ENCODE results near the gene LRRC74B. TPM values are rescaled to one million over a fixed set of nuclear protein-coding genes. Genes with fewer than 3 reads are reported as not detected.
"Not testable (repeated sequence)": the region's sequence is repeated elsewhere in the genome, so short reads cannot be mapped to it uniquely, and the experiment has no call there.

Gene LRRC74B
- total RNA-seq, 1 experiment from 2014 or later: not detected

- no peaks in the 10 kb centered on the region for H3K27me3 ChIP-seq
- H3K27ac ChIP-seq: no peak overlapping the region
- no peak for DNase-seq
- H3K9me3 ChIP-seq (replicated peaks): no peaks in the 10 kb centered on the region
- 0 out of 2 replicates have a peak, but pooled peaks cover 2% of the 10 kb centered on the region for H3K4me1 ChIP-seq
- H3K36me3 ChIP-seq: no peaks in the 10 kb centered on the region
- H3K4me3 ChIP-seq: no peak overlapping the region
Observed at GRCh38 chr22:21052715-21053459, 7.1 kb downstream of the LRRC74B start.

DNA sequence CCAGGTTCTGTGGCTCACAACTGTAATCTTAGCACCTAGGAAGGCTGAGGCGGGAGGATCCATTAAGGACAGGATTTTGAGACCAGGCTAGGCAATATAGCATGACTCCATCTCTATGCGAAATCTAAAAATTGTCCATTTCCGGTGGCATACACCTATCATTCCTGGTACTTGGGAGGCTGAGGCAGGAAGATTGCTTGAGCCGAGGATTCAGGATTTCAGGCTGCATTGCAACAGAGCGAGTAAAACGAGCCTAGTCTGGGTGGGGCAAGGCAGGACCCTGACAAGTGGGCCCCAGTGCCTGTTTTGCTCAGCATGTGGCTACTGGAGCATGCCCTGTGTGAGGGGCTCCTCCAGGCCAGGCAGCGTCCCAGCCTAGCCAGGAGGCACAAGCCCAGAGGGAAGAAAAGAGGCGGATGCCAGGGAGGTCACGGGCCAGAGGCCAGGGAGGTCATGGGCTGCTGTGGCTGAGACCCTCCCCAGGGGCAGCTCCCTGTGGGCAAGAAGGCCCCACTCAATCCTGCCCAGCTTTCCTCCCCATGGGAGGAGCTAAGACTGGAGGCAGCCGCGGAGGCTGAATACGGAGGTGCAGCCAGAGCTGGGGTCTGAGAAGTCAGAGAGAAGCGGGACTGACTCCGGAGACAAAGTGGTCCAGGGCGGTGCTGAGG is 8.4 kb downstream of the LRRC74B start:
- Histone ChIP-seq H3K27ac (no peak overlapping the region), H3K27me3 (no peaks in the 10 kb centered on the region), H3K9me3 (replicated peaks) (no peaks in the 10 kb centered on the region), H3K36me3 (no peaks in the 10 kb centered on the region), H3K4me3 (no peak overlapping the region), H3K4me1 (0 out of 2 replicates have a peak, but pooled peaks cover 2% of the 10 kb centered on the region)
- DNase-seq: no peak

DNA sequence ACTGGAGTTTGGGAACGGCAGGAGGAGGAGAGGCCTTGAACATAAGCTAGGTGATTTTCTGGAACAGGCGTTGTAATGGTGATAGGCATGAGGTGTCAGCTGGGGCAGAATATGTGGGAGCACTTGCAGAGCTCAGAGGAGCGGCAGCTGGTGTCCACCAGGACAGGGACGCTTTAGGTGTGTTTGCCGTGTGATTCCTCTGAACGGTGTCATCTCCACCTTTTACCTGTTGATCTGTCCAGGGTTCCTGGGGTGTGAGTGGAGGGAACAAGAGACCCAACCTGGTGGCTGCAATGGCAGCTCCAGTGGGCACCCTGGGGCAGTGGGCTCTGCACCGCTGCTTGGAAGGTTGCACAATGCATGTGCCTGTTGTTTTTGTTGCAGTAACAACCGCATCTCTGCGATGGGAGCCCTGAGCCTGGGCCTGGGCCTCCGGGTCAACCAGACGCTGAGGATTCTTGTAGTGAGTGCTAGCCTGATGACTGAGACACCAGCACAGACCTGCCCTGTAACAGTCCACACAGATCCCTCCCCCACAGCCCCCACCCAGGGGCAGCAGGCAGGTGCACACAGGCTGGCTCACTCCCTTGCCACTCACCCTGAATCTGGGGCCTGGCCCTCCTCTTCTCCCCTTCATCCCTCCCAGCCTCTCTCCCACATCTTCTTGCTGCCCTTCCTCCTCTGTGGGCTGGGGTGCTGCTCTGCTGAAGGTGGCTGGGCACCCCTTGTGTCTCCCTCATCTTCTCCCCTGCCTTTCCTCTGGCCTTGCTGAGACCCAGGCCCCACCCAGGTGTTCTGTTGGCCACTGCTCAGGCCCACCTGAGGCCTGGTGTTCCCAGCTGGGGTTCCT is 9.2 kb downstream of the LRRC74B start:
- no peak for DNase-seq
- Histone ChIP-seq H3K4me1 (0 out of 2 replicates have a peak, but pooled peaks cover 2% of the 10 kb centered on the region), H3K4me3 (no peak overlapping the region), H3K27ac (no peak overlapping the region), H3K27me3 (no peaks in the 10 kb centered on the region), H3K9me3 (replicated peaks) (no peaks in the 10 kb centered on the region), H3K36me3 (no peaks in the 10 kb centered on the region)

DNA sequence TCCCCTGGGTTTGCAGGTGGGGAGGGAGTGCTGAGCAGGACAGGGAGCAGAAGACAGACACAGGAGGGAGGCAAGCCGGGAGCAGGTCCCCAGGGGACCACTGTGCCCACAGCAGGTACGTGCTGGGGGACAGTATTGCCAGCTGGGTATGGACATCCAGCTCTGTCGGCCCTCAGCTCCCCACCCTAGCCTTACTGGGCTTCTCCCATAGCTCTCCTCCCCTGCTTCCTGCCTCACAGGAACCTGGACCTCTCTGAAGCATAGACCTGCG is 9.8 kb downstream of the LRRC74B start:
- Histone ChIP-seq H3K4me3 (no peak overlapping the region), H3K4me1 (0 out of 2 replicates have a peak, but pooled peaks cover 2% of the 10 kb centered on the region), H3K36me3 (no peaks in the 10 kb centered on the region), H3K9me3 (replicated peaks) (no peaks in the 10 kb centered on the region), H3K27me3 (no peaks in the 10 kb centered on the region), H3K27ac (no peak overlapping the region)
- DNase-seq: no peak

GRCh38 chr22:21055880-21056319 is 10.2 kb downstream of the LRRC74B start:
- Histone ChIP-seq H3K9me3 (replicated peaks) (no peaks in the 10 kb centered on the region), H3K4me1 (0 out of 2 replicates have a peak, but pooled peaks cover 2% of the 10 kb centered on the region), H3K4me3 (no peak overlapping the region), H3K27me3 (no peaks in the 10 kb centered on the region), H3K36me3 (no peaks in the 10 kb centered on the region), H3K27ac (no peak overlapping the region)
- DNase-seq: peak in 1 of 2 experiments; percentile 45

DNA sequence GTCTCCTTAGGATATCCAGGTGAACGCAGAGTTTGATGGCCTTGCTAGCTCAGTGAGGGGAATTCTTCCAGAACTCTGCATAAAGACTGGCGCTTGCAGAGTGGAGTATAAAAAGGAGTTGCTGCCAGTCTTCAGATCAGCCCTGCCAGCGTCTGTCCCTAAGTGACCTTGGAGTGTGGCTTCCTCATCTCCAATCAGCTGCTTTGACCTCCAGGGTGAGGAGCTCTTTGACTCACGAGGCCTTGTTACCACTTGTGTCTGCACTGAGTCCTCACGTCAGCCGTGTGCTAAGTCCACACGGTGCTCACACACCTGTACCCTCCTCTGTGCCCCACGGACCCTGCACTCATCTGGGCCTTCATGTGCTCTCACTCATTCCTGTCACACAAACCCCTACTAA is 14.6 kb downstream of the LRRC74B start:
- H3K27ac ChIP-seq; DNase-seq; H3K4me1 ChIP-seq; H3K36me3 ChIP-seq; H3K4me3 ChIP-seq; H3K27me3 ChIP-seq; H3K9me3 ChIP-seq (replicated peaks): not testable (repeated sequence)

DNA sequence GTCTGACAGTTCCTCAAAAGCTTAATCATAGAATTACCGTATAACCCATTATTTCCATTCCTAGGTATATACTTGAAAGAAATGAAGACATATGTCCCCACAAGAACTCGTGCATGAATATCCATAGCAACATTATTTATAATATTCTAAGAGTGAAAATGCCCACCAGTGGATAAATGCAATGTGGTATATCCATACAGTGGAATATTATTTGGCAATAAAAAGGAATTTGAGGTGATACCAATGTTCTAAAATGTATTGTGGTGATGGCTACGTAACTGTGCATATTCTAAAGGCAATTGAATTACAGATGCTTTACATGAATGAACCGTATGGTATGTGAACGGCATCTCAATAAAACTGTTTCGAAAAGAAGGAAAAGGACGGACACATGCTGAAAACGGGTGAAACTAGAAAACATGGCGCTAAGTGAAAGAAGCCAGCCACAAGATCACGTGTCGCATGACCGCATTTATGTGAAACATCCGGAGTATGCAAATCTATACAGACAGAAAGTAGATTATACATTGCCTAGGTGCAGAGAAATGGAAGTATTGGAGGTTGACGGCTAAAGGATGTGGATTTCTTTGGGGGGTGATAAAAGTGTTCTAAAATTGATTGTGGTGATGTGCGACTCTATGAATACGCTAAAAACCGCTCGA is 16.0 kb downstream of the LRRC74B start:
- H3K27ac ChIP-seq; DNase-seq; H3K9me3 ChIP-seq (replicated peaks); H3K4me1 ChIP-seq; H3K27me3 ChIP-seq; H3K4me3 ChIP-seq; H3K36me3 ChIP-seq: not testable (repeated sequence)

DNA sequence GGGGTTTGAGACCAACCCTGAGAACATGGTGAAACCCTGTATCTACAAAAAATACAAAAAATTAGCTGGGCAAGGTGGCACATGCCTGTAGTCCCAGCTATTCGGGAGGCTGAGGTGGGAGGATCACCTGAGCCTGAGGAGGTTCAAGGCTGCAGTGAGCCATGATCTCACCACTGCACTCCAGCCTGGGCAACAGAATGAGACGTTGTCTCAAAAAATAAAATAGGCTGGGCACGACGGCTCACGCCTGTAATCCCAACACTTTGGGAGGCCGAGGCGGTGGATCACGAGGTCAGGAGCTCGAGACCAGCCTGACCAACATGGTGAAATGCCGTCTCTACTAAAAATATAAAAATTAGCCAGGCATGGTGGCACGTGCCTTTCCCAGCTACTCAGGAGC is 18.7 kb downstream of the LRRC74B start:
- DNase-seq: not testable (repeated sequence)

DNA sequence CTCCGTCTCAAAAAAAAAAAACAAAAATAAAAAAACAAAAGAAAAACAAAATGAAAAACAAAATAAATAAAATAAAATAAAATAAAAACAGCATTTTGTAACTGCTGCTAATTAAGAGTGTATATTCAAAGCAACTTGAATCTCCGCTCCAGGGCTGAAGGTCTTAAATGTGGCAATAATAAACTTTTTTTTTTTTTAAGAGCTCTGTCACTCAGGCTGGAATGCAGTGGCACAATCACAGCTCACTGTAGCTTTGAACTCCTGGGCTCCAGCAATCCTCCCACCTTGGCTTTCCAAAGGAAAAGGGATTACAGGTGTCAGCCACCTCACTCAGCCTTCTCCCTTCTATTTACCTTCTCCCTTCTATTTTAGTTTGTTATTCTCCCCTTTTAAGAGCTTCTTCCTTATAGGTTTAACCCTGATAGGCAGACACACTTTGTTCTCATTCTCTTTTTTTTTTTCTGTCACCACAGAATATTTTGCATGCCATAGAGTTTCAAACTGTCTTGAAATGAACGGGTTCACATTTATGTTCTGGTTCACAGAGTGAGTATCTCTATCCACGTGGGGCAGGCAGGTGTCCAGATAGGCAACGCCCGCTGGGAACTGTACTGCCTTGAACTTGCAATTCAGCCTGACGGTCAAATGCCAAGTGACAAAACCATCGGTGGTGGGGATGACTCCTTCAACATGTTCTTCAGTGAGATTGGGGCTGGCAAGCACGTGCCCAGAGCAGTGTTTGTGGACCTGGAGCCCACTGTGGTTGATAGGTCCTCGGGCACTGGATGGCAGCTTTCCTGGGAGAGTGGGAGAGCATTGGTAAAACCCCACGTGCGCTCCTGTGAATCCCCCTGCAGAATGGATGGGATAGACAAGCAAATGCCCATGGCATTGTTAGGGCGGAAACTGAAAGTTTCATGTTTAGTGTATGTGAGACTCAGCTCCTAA is 19.4 kb downstream of the LRRC74B start:
- Histone ChIP-seq H3K4me3 (no peak overlapping the region), H3K27me3 (no peaks in the 10 kb centered on the region), H3K4me1 (no peaks in the 10 kb centered on the region), H3K9me3 (replicated peaks) (no peaks in the 10 kb centered on the region), H3K27ac (no peak overlapping the region), H3K36me3 (no peaks in the 10 kb centered on the region)
- DNase-seq: no peak

More for the DNA sequence above, 18.7 kb downstream of the LRRC74B start:
- not testable (repeated sequence) for H3K4me3 ChIP-seq; H3K9me3 ChIP-seq (replicated peaks); H3K4me1 ChIP-seq; H3K27me3 ChIP-seq; H3K27ac ChIP-seq; H3K36me3 ChIP-seq

DNA sequence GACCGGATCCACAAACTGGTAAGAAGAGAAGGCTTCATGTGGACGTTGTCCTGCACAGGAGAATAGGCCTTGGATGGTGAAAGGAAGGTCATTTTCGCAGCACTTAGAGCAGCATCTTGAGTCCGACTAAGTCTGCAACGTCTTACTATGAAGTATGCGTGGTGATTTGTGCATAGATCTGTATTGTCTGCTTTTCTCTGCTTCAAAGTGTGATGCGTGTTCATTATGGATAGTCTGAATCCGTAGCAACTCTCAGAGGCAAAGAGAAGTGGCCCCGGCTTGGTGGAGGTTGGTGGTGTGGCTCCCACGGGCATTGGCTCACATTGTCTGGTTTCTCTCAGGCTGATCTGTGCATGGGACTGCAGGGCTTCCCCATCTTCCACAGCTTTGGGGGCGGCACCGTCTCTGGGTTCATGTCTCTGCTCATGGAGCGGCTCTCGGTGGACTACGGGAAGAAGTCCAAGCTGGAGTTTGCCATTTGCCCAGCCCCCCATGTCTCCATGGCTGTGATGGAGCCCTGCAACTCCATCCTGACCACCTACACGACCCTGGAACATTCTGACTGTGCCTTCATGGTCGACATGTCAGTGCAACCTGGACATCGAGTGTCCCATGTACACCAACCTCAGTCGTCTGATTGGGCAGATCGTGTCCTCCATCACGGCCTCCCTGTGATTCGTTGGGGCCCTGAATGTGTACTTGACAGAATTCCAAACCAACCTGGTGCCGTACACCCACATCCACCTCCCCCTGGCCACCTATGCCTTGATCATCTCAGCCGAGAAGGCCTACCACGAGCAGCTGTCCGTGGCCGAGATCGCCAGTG is 21.5 kb downstream of the LRRC74B start:
- Histone ChIP-seq H3K4me3 (no peak overlapping the region), H3K27me3 (no peaks in the 10 kb centered on the region), H3K27ac (no peak overlapping the region), H3K36me3 (no peaks in the 10 kb centered on the region), H3K9me3 (replicated peaks) (no peaks in the 10 kb centered on the region), H3K4me1 (no peaks in the 10 kb centered on the region)
- DNase-seq: no peak

DNA sequence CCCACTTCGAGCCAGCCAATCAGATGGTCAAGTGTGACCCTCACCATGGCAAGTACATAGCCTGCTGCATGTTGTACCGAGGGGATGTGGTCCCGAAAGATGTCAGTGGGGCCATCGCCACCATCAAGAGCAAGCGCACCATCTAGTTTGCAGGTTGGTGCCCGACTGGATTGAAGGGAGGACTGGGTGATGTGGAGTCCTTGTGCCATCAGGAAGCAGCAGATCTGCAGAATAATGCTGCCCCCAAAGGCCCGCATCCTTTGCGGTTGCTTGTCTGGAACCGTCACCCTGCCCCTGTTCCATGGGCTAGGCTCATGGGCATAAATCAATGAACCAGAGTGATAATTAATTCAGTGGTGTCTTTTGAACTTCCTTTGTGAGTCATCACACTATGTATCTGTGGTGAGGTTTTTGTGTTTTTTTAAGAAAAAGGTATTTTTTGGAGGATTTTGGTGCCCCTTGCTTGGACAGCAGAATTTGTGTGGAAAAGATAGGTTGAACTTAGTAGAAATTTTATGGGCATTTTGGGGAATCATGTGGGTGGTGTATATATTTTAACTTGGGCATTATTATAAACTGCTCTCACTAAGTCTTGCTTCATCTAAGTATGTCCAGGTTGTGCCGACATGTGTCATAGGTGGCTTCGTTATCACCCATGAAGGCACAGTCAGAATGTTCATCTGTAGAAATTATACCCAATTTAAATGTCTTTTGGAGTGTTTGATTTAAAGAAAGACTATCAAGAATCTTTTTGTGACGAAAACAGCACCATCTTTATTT is 22.3 kb downstream of the LRRC74B start:
- Histone ChIP-seq H3K4me1 (no peaks in the 10 kb centered on the region), H3K27me3 (no peaks in the 10 kb centered on the region), H3K9me3 (replicated peaks) (no peaks in the 10 kb centered on the region), H3K4me3 (no peak overlapping the region), H3K36me3 (no peaks in the 10 kb centered on the region), H3K27ac (no peak overlapping the region)
- no peak for DNase-seq

DNA sequence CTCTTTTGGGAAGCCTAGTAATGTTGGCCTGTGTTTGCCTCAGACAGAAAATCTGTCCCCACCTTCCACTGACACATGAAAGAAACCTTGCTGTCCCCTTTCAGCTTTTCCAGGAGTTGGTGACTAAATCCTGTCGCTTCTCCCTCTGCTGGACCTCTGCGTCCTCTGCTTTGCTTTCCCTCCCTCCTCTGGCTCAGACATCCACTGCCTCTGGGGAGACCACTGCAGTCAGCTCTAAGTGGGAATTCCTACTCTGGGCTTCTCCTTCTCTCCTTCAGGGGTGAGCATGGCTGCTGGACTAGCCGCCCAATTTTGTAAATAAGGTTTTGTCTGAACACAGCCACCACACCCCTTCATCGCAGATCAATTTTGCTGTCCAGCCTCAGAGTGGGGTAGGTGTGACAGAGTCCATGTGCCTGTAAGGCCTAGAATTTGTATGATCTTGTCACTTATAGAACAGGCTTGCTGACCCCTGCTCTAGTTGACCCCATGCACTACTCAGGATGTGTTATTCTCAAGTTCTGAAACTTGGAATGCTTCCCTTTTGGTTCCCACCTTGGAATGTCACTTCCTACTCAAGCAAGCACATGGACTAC is 23.0 kb downstream of the LRRC74B start:
- no peaks in the 10 kb centered on the region for H3K27me3 ChIP-seq
- no peaks in the 10 kb centered on the region for H3K4me1 ChIP-seq
- no peak for DNase-seq

More for the DNA sequence above, 23.0 kb downstream of the LRRC74B start:
- no peak overlapping the region for H3K4me3 ChIP-seq
- H3K9me3 ChIP-seq (replicated peaks): no peaks in the 10 kb centered on the region
- no peaks in the 10 kb centered on the region for H3K36me3 ChIP-seq
- H3K27ac ChIP-seq: no peak overlapping the region
